Subcutaneous adipose tissue (tissue), 4 donors: ENCODE results near the gene B4GALNT4. TPM values are rescaled to one million over a fixed set of nuclear protein-coding genes. Genes with fewer than 3 reads are reported as not detected.

Experiments used
- CTCF ChIP-seq: fragments of 450-650 bp; IDR thresholded peaks from one replicate; pipeline ENCODE4 v1.5.1; 2016; ENCODE audit warnings: low read depth, mild to moderate bottlenecking, control low read depth, antibody characterized with exemption, moderate library complexity
- total RNA-seq, 4 donors: library from RNA; depleted of rRNA; stranded (reverse); fragments of >200 nt; gene quantifications; one replicate each; pipeline ENCODE4 v1.1.0, GENCODE V29; 2016

Gene B4GALNT4
- total RNA-seq, 4 donors from 2014 or later = 0.22 TPM; not detected in 3

- no peak for TF ChIP-seq CTCF
These were observed 34.9 kb upstream of the B4GALNT4 start for GRCh38 chr11:334264-334994.

GRCh38 chr11:335779-336658, 33.3 kb upstream of the B4GALNT4 start:
- TF ChIP-seq CTCF = no peak

GRCh38 chr11:336659-337198, 32.6 kb upstream of the B4GALNT4 start:
- TF ChIP-seq CTCF = no peak

- TF ChIP-seq CTCF = no peak
These were observed 31.6 kb upstream of the B4GALNT4 start for GRCh38 chr11:337711-338110.

- no peak for TF ChIP-seq CTCF
These were observed 29.3 kb upstream of the B4GALNT4 start for GRCh38 chr11:339963-340362.

- TF ChIP-seq CTCF = no peak
These were observed 28.5 kb upstream of the B4GALNT4 start for GRCh38 chr11:340539-341512.
